ENCODE results near the gene CNOT2.

The CNOT2 gene

GRCh38 chr12:70217416-70217815 lies 25.8 kb upstream of the CNOT2 start:
- in situ Hi-C loops (cut with HindIII; ENCODE audit: low sequenced_read_pairs) = no loop called here
- no peak for DNase-seq (ENCODE audit: low read depth)
- no peak overlapping the region for H3K4me3 ChIP-seq (ENCODE audit: low read depth, low read length)
- TF ChIP-seq CTCF (IDR thresholded peaks at IDR 0.05; ENCODE audit: low read depth, low read length, missing control alignments) = no peak

GRCh38 chr12:70221626-70222025 lies 21.6 kb upstream of the CNOT2 start:
- TF ChIP-seq CTCF (IDR thresholded peaks at IDR 0.05; ENCODE audit: low read depth, low read length, missing control alignments) = no peak
- in situ Hi-C loops (cut with HindIII; ENCODE audit: low sequenced_read_pairs) = no loop called here
- DNase-seq (ENCODE audit: low read depth) = no peak
- no peak overlapping the region for H3K4me3 ChIP-seq (ENCODE audit: low read depth, low read length)

- no peak overlapping the region for H3K4me3 ChIP-seq (ENCODE audit: low read depth, low read length)
- TF ChIP-seq CTCF (IDR thresholded peaks at IDR 0.05; ENCODE audit: low read depth, low read length, missing control alignments) = no peak
- in situ Hi-C loops (cut with HindIII; ENCODE audit: low sequenced_read_pairs) = no loop called here
- no peak for DNase-seq (ENCODE audit: low read depth)
Measured at GRCh38 chr12:70227911-70228310, 15.3 kb upstream of the CNOT2 start.

DNA sequence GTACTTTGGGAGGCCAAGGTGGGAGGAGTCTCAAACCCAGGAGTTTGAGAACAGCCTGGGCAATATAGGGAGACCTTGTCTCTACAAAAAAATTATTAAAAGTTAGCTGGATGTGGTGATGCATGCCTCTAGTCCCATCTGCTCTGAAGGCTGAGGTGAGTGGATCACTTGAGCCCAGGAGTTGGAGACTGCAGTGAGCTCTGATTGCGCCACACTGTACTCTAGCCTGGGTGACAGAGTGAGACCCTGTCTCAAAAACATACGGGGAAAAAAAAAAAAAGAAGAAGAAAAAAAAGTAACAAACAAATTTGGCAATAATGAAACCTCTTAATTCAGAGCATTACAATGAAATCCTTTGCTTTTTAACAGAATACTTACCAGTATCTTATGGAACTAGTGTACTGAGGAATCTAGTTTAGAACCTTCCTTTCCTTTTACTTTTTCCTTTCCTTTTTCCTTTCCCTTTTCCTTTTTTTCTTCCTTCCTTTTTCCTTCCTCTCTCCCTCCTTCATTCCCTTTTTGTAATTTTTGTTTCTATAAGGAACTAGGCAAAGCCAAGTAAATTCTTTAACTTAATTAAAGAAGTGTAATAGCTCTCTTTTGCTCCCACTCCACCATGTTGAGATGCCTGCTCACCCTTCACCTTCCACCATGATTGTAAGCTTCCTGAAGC lies 12.2 kb upstream of the CNOT2 start:
- in situ Hi-C loops (cut with HindIII; ENCODE audit: low sequenced_read_pairs) = no loop called here
- no peak for TF ChIP-seq CTCF (IDR thresholded peaks at IDR 0.05; ENCODE audit: low read depth, low read length, missing control alignments)
- DNase-seq (ENCODE audit: low read depth) = no peak

GRCh38 chr12:70236990-70237389 lies 6.2 kb upstream of the CNOT2 start:
- in situ Hi-C loops (cut with HindIII; ENCODE audit: low sequenced_read_pairs) = no loop called here
- no peak for DNase-seq (ENCODE audit: low read depth)
- H3K4me3 ChIP-seq (ENCODE audit: low read depth, low read length) = no peak overlapping the region
- TF ChIP-seq CTCF (IDR thresholded peaks at IDR 0.05; ENCODE audit: low read depth, low read length, missing control alignments) = no peak

More for the DNA sequence above, 12.2 kb upstream of the CNOT2 start:
- no peak overlapping the region for H3K4me3 ChIP-seq (ENCODE audit: low read depth, low read length)

GRCh38 chr12:70240673-70241072 lies 2.6 kb upstream of the CNOT2 start:
- no peak for DNase-seq (ENCODE audit: low read depth)
- in situ Hi-C loops (cut with HindIII; ENCODE audit: low sequenced_read_pairs) = no loop called here
- no peak overlapping the region for H3K4me3 ChIP-seq (ENCODE audit: low read depth, low read length)
- TF ChIP-seq CTCF (IDR thresholded peaks at IDR 0.05; ENCODE audit: low read depth, low read length, missing control alignments) = no peak

Measured in astrocyte of the cerebellum (primary cell).